Measurements from ENCODE around the gene UBE2L5. TPM values are rescaled to one million over a fixed set of nuclear protein-coding genes. Genes with fewer than 3 reads are reported as not detected.
A peak's percentile ranks its signal among the peaks of the same experiment; 100 is the strongest.
"Not testable (repeated sequence)": the region's sequence is repeated elsewhere in the genome, so short reads cannot be mapped to it uniquely, and the experiment has no call there.

The UBE2L5 gene
- polyA plus RNA-seq, 4 donors: 0.30 to 0.65 (median 0.47) TPM

DNA sequence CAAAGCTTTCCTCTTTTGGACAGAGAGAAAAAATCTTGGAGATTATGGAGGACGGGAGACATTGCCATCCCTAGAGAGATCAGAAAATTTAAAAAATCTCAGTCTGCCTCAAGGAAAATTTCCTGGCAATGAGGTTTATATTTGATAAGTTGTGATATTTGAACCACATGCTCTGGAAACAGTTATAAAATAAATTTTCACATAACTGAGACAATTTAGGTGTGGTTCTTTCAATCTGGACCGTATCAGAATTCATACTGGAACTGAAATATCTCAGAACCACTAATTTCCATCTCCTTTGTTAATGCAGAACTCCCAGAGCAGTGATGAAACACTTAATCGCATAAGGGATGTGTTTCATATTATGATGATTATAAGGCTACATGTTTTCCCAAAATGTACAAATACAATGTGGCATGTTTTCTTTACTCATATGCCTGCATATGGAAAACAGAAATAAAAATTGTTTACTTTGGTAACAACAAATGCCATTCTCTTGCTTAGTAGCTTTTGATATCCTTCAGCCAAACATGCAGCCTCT, 13.7 kb downstream of the UBE2L5 start:
- DNase-seq (ENCODE audit: low read depth in 4 of 4, low spot score in 3 of 4): no peak

DNA sequence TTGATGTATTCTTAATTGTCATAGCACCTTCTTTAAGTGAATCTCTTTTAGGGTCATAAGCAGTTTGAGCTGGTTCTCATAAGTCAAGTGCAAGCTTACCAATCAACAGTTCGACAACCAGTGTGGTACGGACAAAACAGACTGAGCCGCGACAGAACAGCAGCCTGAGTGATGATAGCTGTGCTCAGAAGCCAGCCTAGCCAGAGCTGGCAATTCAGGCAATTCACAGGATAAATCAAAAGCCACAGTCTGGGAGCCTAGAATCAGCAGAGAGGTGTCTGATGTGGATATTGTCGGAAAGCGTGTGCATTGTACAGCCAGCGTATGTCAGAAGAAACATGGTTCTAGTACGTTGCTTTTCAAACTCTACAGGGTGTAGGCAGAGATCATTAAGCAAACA, 14.9 kb downstream of the UBE2L5 start:
- no peak for DNase-seq (ENCODE audit: low read depth in 4 of 4, low spot score in 3 of 4)

GRCh38 chr13:30438286-30438685, 16.0 kb downstream of the UBE2L5 start:
- DNase-seq (ENCODE audit: low read depth in 4 of 4, low spot score in 3 of 4): no peak

GRCh38 chr13:30440910-30441703, 18.8 kb downstream of the UBE2L5 start:
- no peak for DNase-seq (ENCODE audit: low read depth in 4 of 4, low spot score in 3 of 4)

- no peak for DNase-seq (ENCODE audit: low read depth in 4 of 4, low spot score in 3 of 4)
Observed at GRCh38 chr13:30442926-30443325, 20.6 kb downstream of the UBE2L5 start.

DNA sequence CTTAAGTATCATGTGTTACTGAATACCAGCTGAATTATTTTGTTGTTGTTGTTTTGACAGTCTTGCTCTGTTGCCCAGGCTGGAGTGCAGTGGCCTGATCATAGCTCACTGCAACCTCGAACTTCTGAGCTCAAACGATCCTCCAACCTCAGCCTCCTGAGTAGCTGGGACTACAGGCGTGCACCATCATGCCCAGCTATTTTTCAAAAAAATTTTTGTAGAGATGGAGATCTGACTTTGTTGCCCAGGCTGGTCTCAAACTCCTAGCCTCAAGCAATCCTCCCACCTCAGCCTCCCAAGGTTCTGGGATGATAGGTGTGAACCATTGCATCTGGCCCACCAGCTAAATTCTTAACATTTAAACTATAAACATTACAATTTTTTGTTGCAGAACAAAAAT, 21.2 kb downstream of the UBE2L5 start:
- not testable (repeated sequence) for DNase-seq (ENCODE audit: low read depth in 4 of 4, low spot score in 3 of 4)

- no peak for DNase-seq (ENCODE audit: low read depth in 4 of 4, low spot score in 3 of 4)
Observed at GRCh38 chr13:30443957-30444404, 21.7 kb downstream of the UBE2L5 start.

DNA sequence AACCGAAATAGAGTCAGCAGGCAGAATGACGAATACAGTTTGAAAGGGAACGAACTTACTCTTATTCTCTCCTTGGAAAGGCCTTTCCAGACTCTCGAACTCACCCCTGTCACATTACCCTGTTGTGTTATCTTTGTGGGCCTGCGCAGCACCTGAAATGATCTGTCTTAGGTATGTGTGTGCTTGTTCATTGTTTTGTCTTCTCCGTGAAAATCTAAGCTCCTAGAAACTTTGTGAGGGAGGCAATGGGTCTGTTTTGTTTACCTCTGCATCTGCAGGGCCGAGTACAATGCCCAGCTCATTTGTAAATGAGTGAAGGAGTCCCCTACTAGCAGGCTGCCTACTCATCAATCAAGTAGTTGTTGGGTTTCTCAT, 23.8 kb downstream of the UBE2L5 start:
- DNase-seq (ENCODE audit: low read depth in 4 of 4, low spot score in 3 of 4): no peak

GRCh38 chr13:30448441-30448840, 26.1 kb downstream of the UBE2L5 start:
- DNase-seq (ENCODE audit: low read depth in 4 of 4, low spot score in 3 of 4): no peak

DNA sequence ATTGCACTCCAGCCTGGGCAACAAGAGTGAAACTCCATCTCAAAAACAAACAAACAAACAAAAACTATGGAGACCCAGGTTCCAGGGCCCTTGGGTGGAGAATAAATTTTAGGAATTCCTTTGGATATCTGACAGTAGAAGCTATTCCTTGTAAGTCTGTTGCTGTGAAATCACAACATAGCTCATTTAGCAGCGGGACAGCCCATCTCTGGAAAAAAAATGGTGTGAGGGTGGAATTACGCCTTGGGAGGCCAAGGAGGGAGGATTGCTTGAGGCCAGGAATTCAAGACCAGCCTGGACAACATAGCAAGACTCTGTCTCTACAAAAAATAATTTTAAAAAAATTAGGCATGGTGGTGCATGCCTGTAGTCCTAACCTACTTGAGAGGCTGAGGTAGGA, 27.8 kb downstream of the UBE2L5 start:
- DNase-seq (ENCODE audit: low read depth in 4 of 4, low spot score in 3 of 4): no peak

DNA sequence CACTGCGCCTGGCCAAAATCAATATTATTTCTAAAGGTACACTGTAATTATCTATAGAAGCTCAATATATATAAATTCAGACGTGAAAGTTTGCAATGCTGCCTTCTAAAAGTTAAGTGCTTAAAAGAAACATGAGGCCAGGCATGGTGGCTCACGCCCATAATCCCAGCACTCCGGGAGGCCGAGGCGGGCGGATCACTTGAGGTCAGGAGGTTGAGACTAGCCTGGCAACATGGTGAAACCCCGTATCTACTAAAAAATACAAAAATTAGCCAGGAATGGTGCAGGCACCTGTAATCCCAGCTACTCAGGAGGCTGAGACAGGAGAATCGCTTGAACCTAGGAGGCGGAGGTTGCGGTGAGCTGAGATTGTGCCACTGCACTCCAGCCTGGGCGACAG, 29.2 kb downstream of the UBE2L5 start:
- DNase-seq (ENCODE audit: low read depth in 4 of 4, low spot score in 3 of 4): not testable (repeated sequence)

GRCh38 chr13:30453727-30454126, 31.4 kb downstream of the UBE2L5 start:
- no peak for DNase-seq (ENCODE audit: low read depth in 4 of 4, low spot score in 3 of 4)

- DNase-seq (ENCODE audit: low read depth in 4 of 4, low spot score in 3 of 4): no peak
Observed at GRCh38 chr13:30454991-30455390, 32.7 kb downstream of the UBE2L5 start.

DNA sequence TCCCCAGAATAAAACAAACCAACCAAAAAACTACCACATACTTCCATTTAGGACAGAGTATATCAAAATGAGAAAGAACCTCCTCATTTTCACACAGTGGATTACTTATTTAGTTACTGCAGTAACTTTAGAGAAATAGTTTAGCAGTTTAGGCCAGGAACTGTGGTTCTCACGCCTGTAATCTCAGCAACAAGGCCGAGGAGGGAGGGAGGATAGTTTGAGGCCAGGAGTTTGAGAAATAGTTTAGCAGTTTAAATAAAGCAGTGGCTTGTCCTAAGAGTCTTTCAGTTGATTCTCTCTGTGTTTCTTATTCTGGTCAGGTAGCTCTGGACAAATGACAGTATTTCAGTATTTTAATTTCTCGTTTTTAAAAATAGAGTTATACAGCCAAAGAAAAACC, 34.0 kb downstream of the UBE2L5 start:
- DNase-seq (ENCODE audit: low read depth in 4 of 4, low spot score in 3 of 4): no peak

GRCh38 chr13:30457306-30457891, 35.1 kb downstream of the UBE2L5 start:
- no peak for DNase-seq (ENCODE audit: low read depth in 4 of 4, low spot score in 3 of 4)

DNA sequence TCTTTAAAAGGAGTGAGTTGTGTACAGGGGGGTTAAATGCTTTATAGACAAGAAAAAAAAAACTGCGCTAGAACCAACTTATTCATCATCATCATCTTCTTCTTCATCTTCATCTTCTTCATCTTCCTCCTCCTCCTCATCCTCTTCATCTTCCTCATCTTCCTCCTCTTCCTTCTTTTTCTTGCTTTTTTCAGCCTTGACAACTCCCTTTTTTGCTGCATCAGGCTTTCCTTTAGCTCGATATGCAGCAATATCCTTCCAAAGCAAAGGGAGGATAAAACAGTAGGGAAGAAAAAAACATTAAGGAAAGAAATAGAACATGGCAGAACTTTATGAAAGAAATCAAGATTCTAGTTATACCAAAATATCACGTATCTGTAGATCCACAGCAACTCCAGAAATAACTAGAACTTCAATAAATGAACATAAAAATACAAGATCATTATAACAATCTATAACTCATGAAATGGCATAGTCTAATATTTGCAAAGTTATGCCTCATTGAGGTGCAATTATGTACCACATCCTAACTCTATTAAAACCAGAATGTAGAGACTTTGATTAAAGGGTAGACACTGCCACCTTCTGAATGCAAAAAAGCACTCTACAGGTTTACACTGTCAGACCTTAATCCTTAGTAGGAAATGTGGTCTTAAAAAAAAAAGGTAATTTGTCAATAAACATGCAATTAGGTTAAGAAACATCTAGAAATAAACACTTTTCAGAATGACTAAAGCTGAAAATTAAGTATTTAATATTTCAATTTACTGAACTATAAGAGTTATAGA, 39.2 kb downstream of the UBE2L5 start:
- not testable (repeated sequence) for DNase-seq (ENCODE audit: low read depth in 4 of 4, low spot score in 3 of 4)

- peak in 2 of 4 donors; percentile 49 to 61 for DNase-seq (ENCODE audit: low read depth in 4 of 4, low spot score in 3 of 4)
Observed at GRCh38 chr13:30463787-30464495, 41.6 kb downstream of the UBE2L5 start.

GRCh38 chr13:30464496-30465342, 42.4 kb downstream of the UBE2L5 start:
- peak in 3 of 4 donors; percentile 59 to 63 (median 60) for DNase-seq (ENCODE audit: low read depth in 4 of 4, low spot score in 3 of 4)

GRCh38 chr13:30465343-30465592, 43.0 kb downstream of the UBE2L5 start:
- DNase-seq (ENCODE audit: low read depth in 4 of 4, low spot score in 3 of 4): no peak

Measured in right renal pelvis (tissue), 4 donors.